Measurements from ENCODE around the gene PRRT1B.

Gene PRRT1B

GRCh38 chr9:131593091-131593820, 47.9 kb downstream of the PRRT1B start:
- no peak overlapping the region for H3K4me3 Mint-ChIP-seq
- H3K27me3 Mint-ChIP-seq (ENCODE audit: low read depth) = no peaks in the 10 kb centered on the region
- no peak for TF ChIP-seq CTCF (IDR thresholded peaks at IDR 0.05; ENCODE audit: unreplicated experiment in 3 of 3)
- peaks cover 12% of the 10 kb centered on the region for H3K4me1 Mint-ChIP-seq
- H3K9me3 Mint-ChIP-seq = no peaks in the 10 kb centered on the region
- H3K36me3 Mint-ChIP-seq (ENCODE audit: low read depth) = peaks cover 21% of the 10 kb centered on the region
- H3K27ac Mint-ChIP-seq = no peak overlapping the region

- Mint-ChIP-seq H3K4me3 (no peak overlapping the region), H3K27ac (no peak overlapping the region), H3K4me1 (peaks cover 12% of the 10 kb centered on the region), H3K27me3 (ENCODE audit: low read depth) (no peaks in the 10 kb centered on the region), H3K36me3 (ENCODE audit: low read depth) (peaks cover 22% of the 10 kb centered on the region), H3K9me3 (no peaks in the 10 kb centered on the region)
- TF ChIP-seq CTCF (IDR thresholded peaks at IDR 0.05; ENCODE audit: unreplicated experiment in 3 of 3) = no peak
Measured at GRCh38 chr9:131593936-131594665, 48.8 kb downstream of the PRRT1B start.

GRCh38 chr9:131594906-131595665, 49.8 kb downstream of the PRRT1B start:
- Mint-ChIP-seq H3K36me3 (ENCODE audit: low read depth) (peaks cover 26% of the 10 kb centered on the region), H3K4me3 (no peak overlapping the region), H3K4me1 (peaks cover 12% of the 10 kb centered on the region), H3K9me3 (no peaks in the 10 kb centered on the region), H3K27ac (no peak overlapping the region), H3K27me3 (ENCODE audit: low read depth) (no peaks in the 10 kb centered on the region)
- TF ChIP-seq CTCF (IDR thresholded peaks at IDR 0.05; ENCODE audit: unreplicated experiment in 3 of 3) = no peak

DNA sequence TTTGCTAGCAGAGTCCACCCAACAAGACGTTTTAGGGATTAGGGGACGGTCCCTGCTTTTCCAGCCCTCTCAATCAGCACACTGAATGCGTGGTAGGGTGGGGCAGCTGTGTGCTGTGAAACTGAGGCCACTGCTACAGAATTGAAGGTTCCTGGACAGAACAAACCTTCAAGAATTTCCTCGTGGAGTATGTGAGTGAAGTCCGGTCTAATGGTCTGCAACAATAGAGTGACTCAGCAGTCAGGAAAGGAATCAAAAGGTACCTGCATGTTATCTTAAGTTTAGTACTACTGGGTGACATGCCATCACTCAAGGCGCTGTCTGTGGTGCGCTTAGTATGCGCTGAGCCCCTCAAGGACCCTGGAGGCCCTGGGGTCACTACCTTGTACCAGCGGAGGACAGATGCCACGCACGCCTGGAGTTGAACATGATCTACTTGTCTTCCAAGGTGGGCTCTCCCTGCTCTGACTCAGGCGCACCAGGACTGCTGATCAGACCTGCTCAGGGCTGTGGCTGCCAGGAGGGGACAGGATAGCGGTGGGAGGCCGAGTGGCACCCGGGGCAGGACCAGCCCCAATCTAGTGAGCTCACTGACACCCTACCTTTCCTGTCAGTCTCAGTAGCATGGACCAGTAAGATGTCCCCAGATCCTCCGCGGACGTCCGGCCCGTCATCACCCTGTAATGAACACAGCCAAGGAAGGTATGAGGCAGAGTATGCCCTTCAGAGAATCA, 50.5 kb downstream of the PRRT1B start:
- H3K9me3 Mint-ChIP-seq = no peaks in the 10 kb centered on the region
- TF ChIP-seq CTCF (IDR thresholded peaks at IDR 0.05; ENCODE audit: unreplicated experiment in 3 of 3) = no peak
- H3K36me3 Mint-ChIP-seq (ENCODE audit: low read depth) = peaks cover 27% of the 10 kb centered on the region
- H3K27ac Mint-ChIP-seq = no peak overlapping the region
- H3K27me3 Mint-ChIP-seq (ENCODE audit: low read depth) = no peaks in the 10 kb centered on the region
- peaks cover 12% of the 10 kb centered on the region for H3K4me1 Mint-ChIP-seq
- no peak overlapping the region for H3K4me3 Mint-ChIP-seq

GRCh38 chr9:131596430-131596743, 51.1 kb downstream of the PRRT1B start:
- no peak overlapping the region for H3K4me3 Mint-ChIP-seq
- peaks cover 7% of the 10 kb centered on the region for H3K4me1 Mint-ChIP-seq
- H3K9me3 Mint-ChIP-seq = no peaks in the 10 kb centered on the region
- H3K27ac Mint-ChIP-seq = no peak overlapping the region
- peaks cover 26% of the 10 kb centered on the region for H3K36me3 Mint-ChIP-seq (ENCODE audit: low read depth)
- TF ChIP-seq CTCF (IDR thresholded peaks at IDR 0.05; ENCODE audit: unreplicated experiment in 3 of 3) = no peak
- H3K27me3 Mint-ChIP-seq (ENCODE audit: low read depth) = no peaks in the 10 kb centered on the region
